GF-D8 (cell line): ENCODE data around the gene SYNRG.

Experiments used
- DNase-seq: peaks from one replicate; lab custom pipeline; 2025; lab: John Stamatoyannopoulos, UW

SYNRG gene

DNA sequence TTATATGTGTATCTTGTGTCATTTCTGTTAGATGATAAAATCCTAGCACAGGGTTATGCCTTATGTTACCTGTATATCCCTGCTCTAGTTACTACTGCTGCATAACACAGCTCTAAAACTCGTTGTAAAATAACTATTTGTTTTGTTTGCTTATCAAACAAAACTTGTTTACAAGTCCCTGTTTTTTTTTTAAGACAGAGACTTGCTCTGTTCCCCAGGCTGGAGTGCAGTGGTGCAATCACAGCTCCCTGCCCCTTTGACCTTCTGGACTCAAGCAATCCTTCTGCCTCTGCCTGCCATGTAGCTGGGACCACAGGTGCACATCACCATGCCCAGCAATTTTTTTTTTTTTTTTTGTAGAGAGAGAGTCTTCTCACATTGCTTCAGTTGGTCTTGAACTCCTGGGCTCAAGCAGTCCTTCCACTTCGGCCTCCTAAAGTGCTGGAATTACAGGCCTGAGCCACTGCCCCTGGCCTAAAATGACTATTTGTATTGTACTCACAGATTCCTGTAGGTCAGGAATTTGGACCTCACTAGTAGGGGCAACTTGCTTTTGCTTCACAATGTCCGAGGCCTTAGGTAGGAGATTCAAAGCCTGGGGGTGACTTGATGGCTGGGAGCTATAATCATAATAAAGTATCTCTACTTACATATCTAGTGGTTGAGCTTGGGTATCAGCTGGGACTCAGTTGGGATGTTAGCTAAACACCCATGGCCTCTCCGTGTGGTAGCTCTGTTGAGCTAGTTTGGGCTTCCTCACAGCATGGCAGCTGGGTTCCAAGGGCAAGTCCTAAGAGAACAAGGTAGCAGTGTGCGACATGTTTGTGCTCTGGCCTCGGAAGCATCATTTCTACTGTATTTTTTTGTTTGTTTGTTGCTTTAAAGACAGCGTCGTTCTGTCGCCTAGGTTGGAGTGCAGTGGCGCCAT is 106.9 kb downstream of the SYNRG start:
- DNase-seq = no peak

DNA sequence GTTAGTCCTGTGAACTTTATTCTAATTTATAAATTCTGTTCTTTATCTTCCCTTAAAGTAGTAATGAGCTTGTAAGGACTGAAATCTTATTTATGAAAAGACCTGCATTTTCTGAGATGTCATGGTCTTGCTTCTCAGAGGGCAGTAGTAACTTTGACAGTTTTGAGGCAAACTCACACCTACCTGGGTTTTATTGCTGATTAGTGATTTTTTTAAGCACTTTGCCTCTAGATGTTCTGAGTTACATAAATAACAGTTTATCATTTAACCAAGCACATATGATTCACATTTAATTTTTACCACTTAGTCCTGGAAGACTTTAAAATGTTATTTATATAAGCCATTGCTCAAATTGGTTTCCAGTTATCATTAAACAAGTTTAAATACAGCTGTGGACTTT is 108.8 kb downstream of the SYNRG start:
- no peak for DNase-seq

DNA sequence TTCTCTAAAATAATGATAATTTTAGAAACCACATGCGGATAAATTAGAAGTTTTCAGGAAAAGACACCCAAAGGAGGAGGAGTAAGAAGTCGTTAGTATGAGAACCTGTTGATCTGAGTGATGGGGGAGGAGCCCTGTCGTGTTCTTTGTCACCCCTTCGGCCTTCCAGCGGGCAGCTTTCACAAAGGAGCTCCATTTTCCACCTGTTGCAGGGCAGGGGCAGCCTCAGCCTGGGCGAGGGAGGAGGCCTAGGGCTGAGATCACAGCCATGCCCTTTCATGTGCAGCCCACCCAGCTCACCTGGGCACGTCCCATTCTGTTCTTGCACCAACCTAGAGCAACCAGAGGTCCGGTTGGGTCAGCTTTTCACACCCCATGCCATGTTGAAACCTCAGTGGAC is 114.2 kb downstream of the SYNRG start:
- DNase-seq = no peak

- no peak for DNase-seq
Observed at GRCh38 chr17:37494401-37494831, 114.8 kb downstream of the SYNRG start.

DNA sequence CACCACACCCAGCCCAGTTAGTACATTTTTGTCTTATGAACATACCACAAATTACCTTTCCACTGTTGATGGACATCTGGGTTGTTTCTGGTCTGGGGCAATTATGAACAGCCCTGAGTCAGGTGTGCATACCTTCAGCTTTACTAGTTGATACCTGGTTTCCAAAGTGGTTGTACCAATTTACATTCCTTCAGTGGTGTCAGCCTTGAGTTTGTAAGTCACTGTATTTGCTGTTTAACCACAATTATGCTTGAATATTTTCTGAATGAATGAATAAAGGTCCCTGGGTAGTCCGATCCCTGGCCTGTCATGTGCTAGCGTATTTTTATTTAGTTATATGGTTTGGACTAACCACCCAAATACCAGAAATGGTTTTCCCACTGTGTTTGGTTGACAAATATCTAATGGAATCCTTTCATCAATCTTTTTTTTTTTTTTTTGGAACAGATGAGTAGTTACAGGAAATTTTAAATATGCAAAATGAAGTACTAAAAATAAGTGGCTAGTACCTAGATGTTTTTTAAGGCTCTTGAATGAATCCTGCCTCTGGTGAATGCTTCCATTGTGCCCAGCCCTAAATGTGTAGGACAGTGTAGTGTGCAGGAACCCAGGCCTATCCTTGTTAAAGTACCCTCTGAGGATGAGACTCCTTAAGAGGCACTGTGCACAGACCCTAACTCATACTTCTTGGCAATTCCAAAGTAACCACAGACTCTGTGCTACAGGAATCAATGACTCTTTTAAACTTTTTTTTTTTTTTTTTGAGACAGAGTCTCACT is 115.8 kb downstream of the SYNRG start:
- DNase-seq = no peak

- no peak for DNase-seq
Observed at GRCh38 chr17:37492167-37492566, 117.1 kb downstream of the SYNRG start.

- DNase-seq = peak; percentile 57
Observed at GRCh38 chr17:37490638-37491614, 118.3 kb downstream of the SYNRG start.

GRCh38 chr17:37490022-37490587 is 119.1 kb downstream of the SYNRG start:
- DNase-seq = peak; percentile 27

- peak; percentile 49 for DNase-seq
Observed at GRCh38 chr17:37489197-37490001, 119.8 kb downstream of the SYNRG start, which contains the start of gene DUSP14. DUSP14 (plus strand) TSS chr17:37489891; CDS start chr17:37512273, 22,382 bp downstream.

DNA sequence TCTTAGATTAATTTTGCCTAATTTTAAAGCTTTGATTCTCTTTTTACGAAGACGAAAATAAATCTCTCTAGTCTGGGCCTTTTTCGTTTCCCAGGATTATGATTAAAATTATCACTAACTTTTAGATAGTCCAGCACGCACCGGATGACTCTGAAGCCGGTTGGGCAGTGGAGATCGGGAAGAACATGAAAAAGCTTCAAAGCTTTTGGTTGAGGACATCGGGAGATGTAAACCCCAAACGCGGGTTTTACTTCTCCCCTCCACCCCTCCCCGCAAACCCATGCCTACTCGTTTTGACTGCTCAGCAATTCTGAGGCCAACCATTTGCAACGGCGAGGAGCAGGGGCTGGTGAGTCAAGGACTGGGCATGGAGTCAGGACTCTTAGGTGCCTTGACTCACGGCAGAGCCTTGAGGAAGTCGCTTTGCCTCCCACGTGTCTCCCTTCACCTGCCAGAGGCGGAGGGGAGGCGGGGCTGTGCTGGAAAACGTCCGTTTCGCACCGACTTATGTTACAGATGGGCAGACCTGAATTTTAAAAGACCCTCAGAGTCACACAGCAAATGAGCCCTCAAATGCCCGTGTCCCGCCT is 120.5 kb downstream of the SYNRG start:
- no peak for DNase-seq

GRCh38 chr17:37488009-37488604 is 121.1 kb downstream of the SYNRG start:
- DNase-seq = peak; percentile 38

- no peak for DNase-seq
Observed at GRCh38 chr17:37485938-37486570, 123.2 kb downstream of the SYNRG start.

GRCh38 chr17:37483311-37484039 is 125.7 kb downstream of the SYNRG start:
- DNase-seq = no peak

GRCh38 chr17:37481001-37481665 is 128.1 kb downstream of the SYNRG start:
- DNase-seq = no peak

GRCh38 chr17:37480427-37480826 is 128.8 kb downstream of the SYNRG start:
- no peak for DNase-seq

GRCh38 chr17:37479025-37479424 is 130.2 kb downstream of the SYNRG start:
- no peak for DNase-seq

- no peak for DNase-seq
Observed at GRCh38 chr17:37478187-37478586, 131.0 kb downstream of the SYNRG start.
